ENCODE measurements around the gene ZNF555. TPM values are rescaled to one million over a fixed set of nuclear protein-coding genes. Genes with fewer than 3 reads are reported as not detected.

Gene ZNF555
- total RNA-seq, 2 donors from 2014 or later: 5.0 to 6.9 TPM

GRCh38 chr19:2823646-2824045, 17.6 kb upstream of the ZNF555 start:
- H3K27me3 ChIP-seq (replicated peaks; ENCODE audit: insufficient read depth): no peaks in the 10 kb centered on the region
- WGBS: 82% methylated on average over 9 of the region's 9 CpGs
- TF ChIP-seq POLR2AphosphoS5 (IDR thresholded peaks at IDR 0.05) (no peak), POLR2A (IDR thresholded peaks at IDR 0.05) (no peak), CTCF (IDR thresholded peaks at IDR 0.05) (no peak)
- H3K4me1 ChIP-seq (replicated peaks): no peaks in the 10 kb centered on the region
- no peak overlapping the region for H3K4me3 ChIP-seq
- H3K9me3 ChIP-seq: no peaks in the 10 kb centered on the region
- H3K27ac ChIP-seq: no peak overlapping the region
- intact Hi-C loops (cut with DNase I): no loop called here
- H3K36me3 ChIP-seq: no peaks in the 10 kb centered on the region
- DNase-seq (ENCODE audit: low spot score): no peak

GRCh38 chr19:2824129-2824528, 17.1 kb upstream of the ZNF555 start:
- no peaks in the 10 kb centered on the region for H3K27me3 ChIP-seq (replicated peaks; ENCODE audit: insufficient read depth)
- TF ChIP-seq POLR2AphosphoS5 (IDR thresholded peaks at IDR 0.05) (no peak), CTCF (IDR thresholded peaks at IDR 0.05) (no peak), POLR2A (IDR thresholded peaks at IDR 0.05) (no peak)
- no peaks in the 10 kb centered on the region for H3K4me1 ChIP-seq (replicated peaks)
- 78% methylated on average over 8 of the region's 8 CpGs for WGBS
- H3K36me3 ChIP-seq: no peaks in the 10 kb centered on the region
- no peak overlapping the region for H3K4me3 ChIP-seq
- intact Hi-C loops (cut with DNase I): no loop called here
- DNase-seq (ENCODE audit: low spot score): no peak
- no peak overlapping the region for H3K27ac ChIP-seq
- no peaks in the 10 kb centered on the region for H3K9me3 ChIP-seq

DNA sequence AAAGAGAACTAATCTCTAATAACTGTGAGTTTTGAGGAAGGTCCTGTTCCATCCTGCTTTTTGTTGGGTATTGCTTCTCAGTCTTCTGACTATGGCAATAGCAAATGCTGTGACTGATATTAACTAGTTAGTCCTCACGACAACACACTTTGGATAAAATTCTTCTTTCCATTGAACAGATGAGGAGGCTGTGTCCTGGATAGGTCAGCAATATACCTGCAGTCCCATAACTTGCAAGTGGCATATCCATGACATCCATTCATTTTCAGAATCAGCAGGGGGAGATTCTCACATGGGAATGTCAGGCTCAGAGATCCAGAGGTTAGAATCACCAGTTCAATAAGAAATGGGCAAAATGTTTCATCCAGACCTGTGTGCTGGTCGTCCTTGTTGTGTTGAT, 14.3 kb upstream of the ZNF555 start:
- no peaks in the 10 kb centered on the region for H3K4me1 ChIP-seq (replicated peaks)
- H3K9me3 ChIP-seq: no peaks in the 10 kb centered on the region
- H3K4me3 ChIP-seq: no peak overlapping the region
- no peaks in the 10 kb centered on the region for H3K27me3 ChIP-seq (replicated peaks; ENCODE audit: insufficient read depth)
- intact Hi-C loops (cut with DNase I): no loop called here
- WGBS: 96% methylated on average over 2 of the region's 2 CpGs
- no peak for DNase-seq (ENCODE audit: low spot score)
- H3K27ac ChIP-seq: no peak overlapping the region
- TF ChIP-seq POLR2AphosphoS5 (IDR thresholded peaks at IDR 0.05): no peak
- no peaks in the 10 kb centered on the region for H3K36me3 ChIP-seq

DNA sequence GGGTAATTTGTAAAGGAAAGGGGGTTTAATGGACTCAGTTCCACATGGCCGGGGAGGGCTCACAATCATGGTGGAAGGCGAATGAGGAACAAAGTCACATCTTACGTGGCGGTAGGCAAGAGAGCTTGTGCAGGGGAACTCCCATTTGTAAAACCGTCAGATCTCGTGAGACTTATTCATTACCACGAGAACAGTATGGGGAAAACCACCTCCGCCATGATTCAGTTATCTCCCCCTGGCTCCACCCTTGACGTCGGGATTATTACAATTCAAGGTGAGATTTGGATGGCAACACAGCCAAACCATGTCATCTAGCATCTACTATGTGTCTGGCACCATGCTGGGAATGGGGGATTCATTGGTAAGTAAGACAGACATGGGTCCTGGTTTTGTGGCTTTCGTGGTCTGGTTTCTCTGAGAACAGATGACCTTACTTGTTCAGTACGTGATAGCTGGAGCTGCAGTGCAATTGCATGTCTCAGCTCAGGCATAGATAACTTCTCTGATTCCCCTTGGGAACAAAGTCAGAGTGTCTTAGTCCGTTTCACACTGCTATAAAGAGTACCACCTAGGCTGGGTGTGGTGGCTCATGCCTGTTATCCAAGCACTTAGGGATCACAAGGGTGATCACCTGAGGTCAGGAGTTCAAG, 13.3 kb upstream of the ZNF555 start:
- H3K4me3 ChIP-seq: no peak overlapping the region
- no peaks in the 10 kb centered on the region for H3K4me1 ChIP-seq (replicated peaks)
- DNase-seq (ENCODE audit: low spot score): no peak
- TF ChIP-seq CTCF (IDR thresholded peaks at IDR 0.05) (no peak), POLR2AphosphoS5 (IDR thresholded peaks at IDR 0.05) (no peak), POLR2A (IDR thresholded peaks at IDR 0.05) (no peak)
- H3K27me3 ChIP-seq (replicated peaks; ENCODE audit: insufficient read depth): no peaks in the 10 kb centered on the region
- peaks cover 2 to 5% of the 10 kb centered on the region in 2 donors for H3K36me3 ChIP-seq
- intact Hi-C loops (cut with DNase I): no loop called here
- no peak overlapping the region for H3K27ac ChIP-seq
- H3K9me3 ChIP-seq: no peaks in the 10 kb centered on the region
- WGBS: 95% methylated on average over 13 of the region's 13 CpGs

- Histone ChIP-seq H3K27ac (no peak overlapping the region), H3K27me3 (replicated peaks; ENCODE audit: insufficient read depth) (no peaks in the 10 kb centered on the region), H3K9me3 (no peaks in the 10 kb centered on the region), H3K4me1 (replicated peaks) (no peaks in the 10 kb centered on the region), H3K36me3 (peaks cover 11 to 19% of the 10 kb centered on the region in 2 donors), H3K4me3 (no peak overlapping the region)
- TF ChIP-seq POLR2A (IDR thresholded peaks at IDR 0.05) (no peak), CTCF (IDR thresholded peaks at IDR 0.05) (no peak), POLR2AphosphoS5 (IDR thresholded peaks at IDR 0.05) (no peak)
- 92% methylated on average over 19 of the region's 19 CpGs for WGBS
- DNase-seq (ENCODE audit: low spot score): no peak
- intact Hi-C loops (cut with DNase I): no loop called here
Observed at GRCh38 chr19:2834294-2834871, 6.9 kb upstream of the ZNF555 start.

Measured in prostate gland (tissue), 2 donors.